NCI-H1105 (cell line): ENCODE results near the gene IDH1.
A peak's percentile ranks its signal among the peaks of the same experiment; 100 is the strongest.
"Not testable (repeated sequence)": the region's sequence is repeated elsewhere in the genome, so short reads cannot be mapped to it uniquely, and the experiment has no call there.

ENCODE experiments used
- DNase-seq: peaks from one replicate; lab custom pipeline; 2025; lab: John Stamatoyannopoulos, UW

IDH1 gene

GRCh38 chr2:208256849-208257813 lies 2.3 kb upstream of the IDH1 start:
- not testable (repeated sequence) for DNase-seq

GRCh38 chr2:208256192-208256782 lies 1.4 kb upstream of the IDH1 start:
- DNase-seq: no peak

GRCh38 chr2:208255557-208256106 lies 761 bp upstream of the IDH1 start:
- no peak for DNase-seq

GRCh38 chr2:208254118-208254870 lies 577 bp downstream of the IDH1 start:
- DNase-seq: peak; percentile 54

- DNase-seq: no peak
These were observed 1.2 kb downstream of the IDH1 start for GRCh38 chr2:208253600-208254117.

- no peak for DNase-seq
These were observed 2.0 kb downstream of the IDH1 start for GRCh38 chr2:208252716-208253492.

- DNase-seq: no peak
These were observed 3.8 kb downstream of the IDH1 start for GRCh38 chr2:208251098-208251497.

- no peak for DNase-seq
These were observed 4.5 kb downstream of the IDH1 start for GRCh38 chr2:208250388-208250787.

- no peak for DNase-seq
These were observed 5.6 kb downstream of the IDH1 start for GRCh38 chr2:208249296-208249695.

GRCh38 chr2:208248601-208249000 lies 6.3 kb downstream of the IDH1 start:
- DNase-seq: no peak

- no peak for DNase-seq
These were observed 9.1 kb downstream of the IDH1 start for GRCh38 chr2:208245746-208246145.

- DNase-seq: no peak
These were observed 10.4 kb downstream of the IDH1 start for GRCh38 chr2:208244422-208244821.

GRCh38 chr2:208240619-208241209 lies 14.2 kb downstream of the IDH1 start:
- no peak for DNase-seq

GRCh38 chr2:208239770-208240493 lies 14.9 kb downstream of the IDH1 start:
- no peak for DNase-seq

GRCh38 chr2:208235860-208236259 lies 19.0 kb downstream of the IDH1 start:
- no peak for DNase-seq

- no peak for DNase-seq
These were observed 20.1 kb downstream of the IDH1 start for GRCh38 chr2:208234786-208235185.

GRCh38 chr2:208228476-208228875 lies 26.4 kb downstream of the IDH1 start:
- no peak for DNase-seq

- no peak for DNase-seq
These were observed 27.2 kb downstream of the IDH1 start for GRCh38 chr2:208227581-208228232.

- DNase-seq: no peak
These were observed 30.1 kb downstream of the IDH1 start for GRCh38 chr2:208224802-208225201.

GRCh38 chr2:208222351-208222750 lies 32.5 kb downstream of the IDH1 start:
- DNase-seq: no peak
